Cortex of kidney (tissue), 1 donor: Measurements from ENCODE around the gene CDK18.
"Not testable (repeated sequence)": the region's sequence is repeated elsewhere in the genome, so short reads cannot be mapped to it uniquely, and the experiment has no call there.

ENCODE experiments used
- DNase-seq: peaks from one replicate; lab custom pipeline; 2025; lab: John Stamatoyannopoulos, UW

Gene CDK18

GRCh38 chr1:205504311-205505075 lies at the start of gene CDK18:
Gene CDK18, plus strand, starts transcription at chr1:205504669. Its CDS starts 18,499 bp downstream, at chr1:205523168.
- no peak for DNase-seq

- no peak for DNase-seq
These were observed 49.5 kb upstream of the CDK18 start for GRCh38 chr1:205454903-205455335.

- no peak for DNase-seq
These were observed 48.7 kb upstream of the CDK18 start, which contains the start of gene BLACAT1 for GRCh38 chr1:205455581-205456382. Gene BLACAT1, minus strand, starts transcription at chr1:205456045.

GRCh38 chr1:205456383-205456867 lies 48.0 kb upstream of the CDK18 start:
- DNase-seq, result no peak

GRCh38 chr1:205456868-205457745 lies 47.4 kb upstream of the CDK18 start:
- DNase-seq, result no peak

- no peak for DNase-seq
These were observed 45.5 kb upstream of the CDK18 start for GRCh38 chr1:205458777-205459566.

- DNase-seq, result no peak
These were observed 39.1 kb upstream of the CDK18 start for GRCh38 chr1:205465392-205465791.

- no peak for DNase-seq
These were observed 37.8 kb upstream of the CDK18 start for GRCh38 chr1:205466595-205467220.

GRCh38 chr1:205470131-205470530 lies 34.3 kb upstream of the CDK18 start:
- no peak for DNase-seq

GRCh38 chr1:205472737-205473441 lies 31.6 kb upstream of the CDK18 start:
- no peak for DNase-seq

GRCh38 chr1:205473475-205473874 lies 31.0 kb upstream of the CDK18 start:
- DNase-seq, result no peak

- no peak for DNase-seq
These were observed 30.5 kb upstream of the CDK18 start for GRCh38 chr1:205473966-205474365.

- DNase-seq, result no peak
These were observed 29.9 kb upstream of the CDK18 start for GRCh38 chr1:205474571-205474970.

- no peak for DNase-seq
These were observed 28.6 kb upstream of the CDK18 start for GRCh38 chr1:205475855-205476254.

- DNase-seq, result no peak
These were observed 27.8 kb upstream of the CDK18 start for GRCh38 chr1:205476648-205477047.

- DNase-seq, result no peak
These were observed 27.2 kb upstream of the CDK18 start for GRCh38 chr1:205477121-205477758.

GRCh38 chr1:205477759-205478247 lies 26.7 kb upstream of the CDK18 start:
- DNase-seq, result no peak

- DNase-seq, result not testable (repeated sequence)
These were observed 25.5 kb upstream of the CDK18 start for GRCh38 chr1:205478985-205479384.

- no peak for DNase-seq
These were observed 24.0 kb upstream of the CDK18 start for GRCh38 chr1:205480349-205480985.
